GM23338 (cell line): ENCODE measurements around the gene DGLUCY.

ENCODE experiments used
- CTCF ChIP-seq, 2 experiments: fragments of 200-600 bp in 1 of 2; sonication (generic) in 1 of 2; conservative IDR thresholded peaks; 2 replicates each; pipeline versions ENCODE4 v1.5.1 to v1.6.1; 2016 to 2017; ENCODE audit warnings: antibody characterized with exemption in 2 of 2, low read depth in 2 of 2, mild to moderate bottlenecking in 2 of 2, moderate library complexity in 1 of 2
- POLR2AphosphoS5 ChIP-seq: IDR thresholded peaks from 2 replicates; pipeline ENCODE4 v1.6.1; 2016; ENCODE audit warnings: antibody characterized with exemption, low read depth
- STAT1 ChIP-seq: IDR thresholded peaks from one replicate; pipeline ENCODE4 v1.6.1; 2016; ENCODE audit warnings: antibody characterized with exemption; ENCODE audit not compliant: unreplicated experiment
- ZNF331 ChIP-seq: fragments of 250-450 bp; sonication (Bioruptor Pico); IDR thresholded peaks from 2 replicates; pipeline ENCODE4 v1.5.0; 2020; ENCODE audit warnings: low read depth, mild to moderate bottlenecking, moderate library complexity

- TF ChIP-seq POLR2AphosphoS5 = no peak
- no peak for TF ChIP-seq STAT1
- no peak for TF ChIP-seq CTCF (conservative IDR thresholded peaks at IDR 0.05; ENCODE audit: low read depth in 2 of 2)
- no peak for TF ChIP-seq ZNF331 (CRISPR knock-in tag)
These were observed 30.0 kb downstream of the DGLUCY start for GRCh38 chr14:91143862-91144261.
